Cardiac septum (tissue), 1 donor: ENCODE results near the gene CHAF1A. TPM values are rescaled to one million over a fixed set of nuclear protein-coding genes. Genes with fewer than 3 reads are reported as not detected.
A peak's percentile ranks its signal among the peaks of the same experiment; 100 is the strongest.

ENCODE experiments used
- DNase-seq: peaks from one replicate; pipeline ENCODE4 v3.0.0-alpha.2; 2020; ENCODE audit warnings: low spot score
- intact Hi-C: fragments of 100-400 bp; cut with DNase I; formaldehyde crosslinking; loops from one replicate; pipeline ENCODE4 v1.14.0; 2022
- microRNA-seq: library from miRNA; unstranded; fragments of <30 nt; microRNA quantifications from one replicate; pipeline ENCODE4 v1.2.0, GENCODE V29; 2020
- total RNA-seq: library from RNA; stranded (reverse); fragmentation: NEBNext Ultra II Directional; extraction: Animal tissue kit (Norgen Biotek cat#: 25700); gene quantifications from one replicate; pipeline ENCODE4 v1.2.1, GENCODE V29; 2021
- donor health status: DM: no; HTN: no; CAD: no.

The CHAF1A gene
- total RNA-seq, 1 donor from 2014 or later, result 5.1 TPM

DNA sequence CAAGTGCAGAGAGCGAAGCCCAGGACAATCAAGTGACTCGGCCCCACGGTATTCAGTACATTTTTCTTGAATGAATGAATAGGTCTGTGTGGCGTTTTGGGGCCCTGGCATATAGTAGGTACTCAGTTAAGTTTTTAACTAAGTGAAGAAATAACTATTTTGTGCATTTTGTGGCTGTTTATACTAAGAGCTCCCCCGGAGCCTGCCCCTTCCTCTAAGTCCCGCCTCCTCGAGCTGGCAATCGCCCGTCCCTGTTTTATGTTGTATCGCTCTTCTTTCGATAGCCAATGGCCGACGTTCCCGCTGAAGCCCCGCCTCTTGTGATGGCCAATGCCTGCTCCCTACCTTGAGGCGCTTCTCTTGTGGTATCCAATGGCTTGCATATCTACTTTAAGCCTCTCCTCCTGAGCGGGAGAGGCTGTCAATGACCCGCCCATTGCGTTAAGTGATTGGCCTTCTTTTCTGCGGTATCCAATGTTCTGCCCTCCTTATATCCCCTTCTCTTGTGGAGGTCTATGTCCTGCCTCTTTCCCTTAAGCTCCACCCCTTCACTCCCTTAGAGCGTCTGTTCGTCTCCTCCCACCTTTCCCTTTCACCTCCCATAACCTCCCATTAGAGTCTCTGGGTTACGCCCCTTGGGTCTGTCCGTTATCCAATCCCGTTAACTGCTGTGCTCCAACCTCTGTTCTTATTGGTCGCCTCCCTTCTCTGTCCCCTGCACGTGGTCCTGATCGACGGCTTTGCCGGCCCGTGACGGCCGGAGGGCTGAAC, 69.1 kb downstream of the CHAF1A start:
- intact Hi-C loops, result no loop called here

DNA sequence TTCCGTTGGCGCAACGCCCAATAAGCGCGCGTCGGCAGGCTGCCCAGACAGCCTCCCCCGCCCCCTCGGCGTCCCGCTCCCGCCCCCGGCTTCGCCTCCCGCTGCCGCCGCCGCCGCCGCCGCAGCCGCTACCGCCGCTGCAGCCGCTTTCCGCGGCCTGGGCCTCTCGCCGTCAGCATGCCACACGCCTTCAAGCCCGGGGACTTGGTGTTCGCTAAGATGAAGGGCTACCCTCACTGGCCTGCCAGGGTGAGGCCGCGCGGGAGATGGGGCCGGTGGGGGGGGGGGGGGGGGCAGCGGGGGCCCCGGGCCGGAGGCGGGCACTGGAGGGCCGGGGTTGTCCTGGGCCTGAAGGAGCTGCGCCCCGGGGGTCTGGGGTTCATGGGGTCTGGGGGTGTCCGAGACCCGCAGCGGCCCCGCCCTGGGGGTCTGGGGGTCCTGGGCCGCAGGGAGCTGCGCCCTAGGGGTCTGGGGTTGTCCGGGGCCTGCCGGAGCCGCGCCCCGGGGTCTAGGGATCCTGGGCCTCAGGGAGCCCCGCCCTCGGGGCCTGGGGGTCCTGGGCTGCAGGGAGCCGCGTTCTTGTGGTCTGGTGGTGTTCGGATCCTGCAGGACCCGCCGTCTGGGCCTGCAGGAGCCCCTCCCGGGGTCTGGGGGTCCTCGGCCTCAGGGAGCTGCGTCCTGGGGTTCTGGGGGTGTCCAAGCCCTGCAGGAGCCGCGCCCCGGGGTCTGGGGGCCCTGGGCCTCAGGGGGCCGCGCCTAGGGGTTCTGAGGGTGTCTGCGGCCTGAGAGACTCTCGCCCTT, 69.9 kb downstream of the CHAF1A start, which contains the start of gene HDGFL2:
Gene HDGFL2 (plus strand): TSS at position 124 of the 801 bp plus-strand sequence. CDS start 54 bp downstream, at position 178.
- no peak for DNase-seq
- intact Hi-C loops, result no loop called here

More for the DNA sequence above, 69.1 kb downstream of the CHAF1A start:
- DNase-seq, result peak; percentile 99

DNA sequence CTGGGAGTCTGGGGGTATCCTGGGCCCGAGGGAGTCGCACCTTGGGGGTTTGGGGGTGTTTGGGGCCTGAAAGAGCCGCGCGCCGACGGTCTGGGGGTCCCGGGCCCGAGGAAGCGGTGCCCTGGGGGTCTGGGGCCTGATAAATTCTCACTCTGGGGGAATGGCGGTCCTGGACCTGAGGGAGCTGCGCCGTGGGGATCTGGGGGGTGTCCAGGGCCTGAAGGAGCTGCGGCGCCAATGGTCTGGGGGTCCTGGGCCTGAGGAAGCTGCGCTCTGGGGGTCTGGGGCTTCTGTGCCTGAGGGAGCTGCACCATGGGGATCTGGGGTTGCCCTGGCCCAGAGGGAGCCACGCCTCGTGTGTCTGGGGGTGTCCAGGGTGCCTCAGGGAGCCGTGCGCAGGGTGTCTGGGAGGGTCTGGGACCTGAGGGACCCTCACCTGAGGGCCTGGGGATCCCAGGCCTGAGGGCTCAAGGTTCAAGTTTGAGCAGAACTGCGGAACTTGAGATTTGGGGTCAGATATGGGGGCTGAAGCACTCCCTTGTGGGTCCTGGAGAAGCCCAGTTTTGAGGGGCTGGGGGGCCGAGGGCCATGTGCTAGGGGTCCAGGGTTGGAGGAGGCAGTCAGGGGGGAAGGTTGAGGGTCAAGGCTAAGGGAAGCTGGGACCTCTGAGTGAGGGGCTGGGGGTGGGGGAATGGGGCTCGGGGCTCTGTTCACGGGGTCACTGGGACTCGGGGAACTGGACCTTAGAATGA, 70.7 kb downstream of the CHAF1A start:
- intact Hi-C loops, result no loop called here
- DNase-seq, result no peak

DNA sequence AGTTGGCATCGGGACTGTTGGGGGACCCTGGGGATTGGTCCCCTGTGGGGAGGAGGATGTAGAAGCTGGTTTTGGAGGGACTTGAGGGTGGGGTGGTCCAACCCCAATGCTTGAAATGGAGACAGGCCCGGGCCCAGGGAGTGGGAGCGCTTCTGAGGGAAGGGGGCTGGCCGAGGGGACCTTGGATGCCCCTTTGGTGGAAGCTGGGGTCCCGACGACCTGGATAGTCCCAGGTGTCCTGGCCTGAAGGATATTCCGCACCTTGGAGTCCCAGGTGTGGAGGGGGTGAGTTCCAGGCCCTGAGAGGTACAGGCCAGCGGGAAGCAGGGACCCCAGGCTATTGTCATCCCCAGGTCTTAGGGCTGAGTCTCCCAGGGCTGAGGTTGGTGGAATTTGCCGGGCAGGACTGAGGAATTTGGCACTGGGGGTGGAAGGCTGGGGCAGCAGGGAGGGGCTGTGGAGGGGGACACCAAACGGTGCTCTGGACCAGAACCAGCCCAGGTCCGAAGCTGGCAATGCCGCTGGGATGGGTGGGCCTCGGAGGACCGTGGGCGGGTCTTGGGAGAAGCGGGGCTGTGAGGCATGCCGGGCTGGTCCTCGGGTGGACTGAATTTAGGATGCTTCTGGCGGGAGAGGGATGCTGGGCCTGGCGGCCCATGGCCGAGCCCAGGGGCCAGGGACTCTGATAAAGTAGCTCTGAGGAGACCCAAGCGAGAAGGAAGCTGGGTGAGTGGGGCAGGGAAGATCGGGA, 71.5 kb downstream of the CHAF1A start:
- intact Hi-C loops, result no loop called here
- no peak for DNase-seq

GRCh38 chr19:4474514-4475022, 72.1 kb downstream of the CHAF1A start:
- DNase-seq, result no peak

GRCh38 chr19:4477034-4477801, 74.8 kb downstream of the CHAF1A start:
- intact Hi-C loops, result no loop called here
- DNase-seq, result no peak

More at GRCh38 chr19:4474514-4475022, 72.1 kb downstream of the CHAF1A start:
- intact Hi-C loops, result no loop called here

- no peak for DNase-seq
- intact Hi-C loops, result no loop called here
These were observed 80.4 kb downstream of the CHAF1A start for GRCh38 chr19:4482721-4483364.

DNA sequence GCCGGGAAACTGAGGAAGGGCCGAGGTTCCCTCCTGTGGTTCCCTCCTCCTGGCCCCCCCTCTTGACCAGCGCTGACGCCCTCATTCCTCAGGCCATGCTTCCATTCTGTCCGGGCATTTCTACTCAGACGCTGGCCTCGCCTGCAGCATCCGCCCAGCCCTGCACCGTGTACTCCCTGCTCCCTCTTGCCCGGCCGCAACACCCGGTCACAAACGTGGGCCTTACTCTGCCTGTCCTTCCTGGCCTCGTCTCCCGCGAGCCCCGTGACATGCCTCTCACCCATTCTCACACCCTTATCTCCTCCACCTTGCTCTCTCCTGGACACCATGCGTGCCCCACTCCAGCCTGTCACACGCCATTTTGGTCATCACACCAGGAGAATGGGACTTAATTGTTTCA, 80.9 kb downstream of the CHAF1A start:
- DNase-seq, result no peak
- intact Hi-C loops, result no loop called here

DNA sequence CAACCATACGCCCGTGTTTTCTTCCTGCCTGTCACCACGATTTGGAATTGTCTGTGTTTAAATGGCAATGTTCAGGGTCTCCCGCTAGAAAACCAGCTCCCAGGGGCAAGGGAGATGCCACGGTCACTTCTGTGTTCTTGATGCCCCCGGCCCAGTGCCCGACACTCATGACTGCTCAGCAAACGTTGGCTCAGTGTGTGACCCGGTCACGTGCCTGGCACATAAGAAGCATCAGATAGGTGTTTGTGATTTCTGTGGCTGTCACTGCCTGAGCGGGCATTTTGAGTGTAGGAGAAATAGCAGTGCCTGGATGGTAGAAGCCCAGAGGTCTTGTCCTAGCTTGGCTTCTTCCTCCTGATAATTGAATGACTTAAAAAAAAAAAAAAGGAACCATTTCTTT, 85.1 kb downstream of the CHAF1A start:
- DNase-seq, result no peak
- intact Hi-C loops, result no loop called here

DNA sequence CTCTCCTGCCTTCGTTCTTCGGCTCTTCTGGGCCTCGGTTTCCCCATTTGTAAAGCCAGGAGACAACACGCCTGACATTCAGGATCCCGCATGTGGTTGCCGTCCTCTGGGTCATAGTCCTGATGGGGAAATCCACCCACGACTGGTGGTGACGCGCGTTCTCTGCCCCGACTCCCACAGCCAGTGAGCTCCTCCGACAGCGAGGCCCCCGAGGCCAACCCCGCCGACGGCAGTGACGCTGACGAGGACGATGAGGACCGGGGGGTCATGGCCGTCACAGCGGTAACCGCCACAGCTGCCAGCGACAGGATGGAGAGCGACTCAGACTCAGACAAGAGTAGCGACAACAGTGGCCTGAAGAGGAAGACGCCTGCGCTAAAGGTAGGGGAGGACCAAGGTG, 86.1 kb downstream of the CHAF1A start:
- intact Hi-C loops, result no loop called here
- DNase-seq, result no peak

GRCh38 chr19:4491446-4491845, 89.0 kb downstream of the CHAF1A start:
- intact Hi-C loops, result no loop called here
- no peak for DNase-seq

DNA sequence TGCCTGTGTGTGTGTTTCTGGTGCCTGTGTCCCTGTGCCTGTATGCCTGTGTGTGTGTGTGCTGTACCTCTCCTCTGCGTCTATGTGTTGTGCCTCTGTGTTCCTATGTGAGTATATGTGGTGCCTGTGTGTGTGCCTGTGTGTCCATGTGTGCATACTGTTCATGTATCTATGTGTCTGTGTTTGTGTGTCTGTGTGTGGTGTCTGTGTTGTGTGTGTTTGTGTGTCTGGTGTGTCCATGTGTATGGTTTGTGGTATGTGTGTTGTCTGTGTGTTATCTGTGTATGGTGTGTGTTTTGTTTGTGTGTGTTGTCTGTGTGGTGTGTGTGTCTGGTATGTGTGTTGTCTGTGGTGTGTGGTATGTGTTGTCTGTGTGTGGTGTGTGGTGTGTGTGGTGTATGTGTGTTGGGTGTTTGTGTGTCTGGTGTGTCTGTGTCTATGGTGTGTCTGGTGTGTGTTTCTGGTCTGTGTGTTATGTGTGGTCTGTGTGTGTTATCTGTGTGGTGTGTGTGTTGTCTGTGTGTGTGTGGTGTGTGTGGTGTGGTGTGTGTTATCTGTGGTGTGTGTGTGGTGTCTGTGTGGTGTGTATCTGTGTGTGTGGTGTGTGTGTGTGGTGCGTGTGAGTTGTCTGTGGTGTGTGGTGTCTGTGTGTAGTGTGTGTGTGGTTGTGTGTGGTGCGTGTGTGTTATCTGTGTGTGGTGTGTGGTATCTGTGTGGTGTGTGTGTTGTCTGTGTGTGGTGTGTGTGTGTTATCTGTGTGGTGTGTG, 90.1 kb downstream of the CHAF1A start:
- intact Hi-C loops, result no loop called here
- no peak for DNase-seq

Small RNA genes lying within 50 kb of the gene (microRNA-seq; reads per million reads assigned to microRNA genes)
- not detected for gene MIR4746

Other genes starting within 250 kb of the CHAF1A start
- gene CREB3L3, start 249.0 kb upstream of the CHAF1A start, total RNA-seq, result not detected
- gene SIRT6, start 220.1 kb upstream of the CHAF1A start, total RNA-seq, result 14.9 TPM
- 1.6 TPM for gene ANKRD24, start 220.0 kb upstream of the CHAF1A start, total RNA-seq
- not detected for gene EBI3, start 173.1 kb upstream of the CHAF1A start, total RNA-seq
- 11.7 TPM for gene YJU2, start 155.6 kb upstream of the CHAF1A start, total RNA-seq
- not detected for gene SHD, start 123.4 kb upstream of the CHAF1A start, total RNA-seq
- gene TMIGD2, start 100.3 kb upstream of the CHAF1A start, total RNA-seq, result not detected
- 0.24 TPM for gene FSD1, start 98.0 kb upstream of the CHAF1A start, total RNA-seq
- 0.83 TPM for gene STAP2, start 63.8 kb upstream of the CHAF1A start, total RNA-seq
- gene MPND, start 59.1 kb upstream of the CHAF1A start, total RNA-seq, result 14.9 TPM
- gene SH3GL1, start 2.1 kb upstream of the CHAF1A start, total RNA-seq, result 22.0 TPM
- gene UBXN6, start 55.2 kb downstream of the CHAF1A start, total RNA-seq, result 102 TPM
- gene HDGFL2, start 69.7 kb downstream of the CHAF1A start, total RNA-seq, result 28.4 TPM
- 89.8 TPM for gene PLIN4, start 115.8 kb downstream of the CHAF1A start, total RNA-seq
- gene PLIN5, start 132.6 kb downstream of the CHAF1A start, total RNA-seq, result 25.1 TPM
- gene LRG1, start 137.4 kb downstream of the CHAF1A start, total RNA-seq, result 0.43 TPM
- gene SEMA6B, start 157.0 kb downstream of the CHAF1A start, total RNA-seq, result 7.2 TPM
- 3.6 TPM for gene TNFAIP8L1, start 236.9 kb downstream of the CHAF1A start, total RNA-seq